GM10847 (cell line): ENCODE data around the gene SYT7.

Experiments used
- POLR2A ChIP-seq: IDR thresholded peaks from 2 replicates; pipeline ENCODE4 v1.6.1; 2011; ENCODE audit not compliant: insufficient read length; ENCODE audit errors: extremely low read depth

Gene SYT7

GRCh38 chr11:61497876-61498275 lies 83.0 kb downstream of the SYT7 start:
- TF ChIP-seq POLR2A = no peak

- TF ChIP-seq POLR2A = no peak
Measured at GRCh38 chr11:61497473-61497872, 83.4 kb downstream of the SYT7 start.

GRCh38 chr11:61496602-61497400 lies 84.1 kb downstream of the SYT7 start:
- TF ChIP-seq POLR2A = no peak

GRCh38 chr11:61495801-61496601 lies 84.9 kb downstream of the SYT7 start:
- TF ChIP-seq POLR2A = no peak

DNA sequence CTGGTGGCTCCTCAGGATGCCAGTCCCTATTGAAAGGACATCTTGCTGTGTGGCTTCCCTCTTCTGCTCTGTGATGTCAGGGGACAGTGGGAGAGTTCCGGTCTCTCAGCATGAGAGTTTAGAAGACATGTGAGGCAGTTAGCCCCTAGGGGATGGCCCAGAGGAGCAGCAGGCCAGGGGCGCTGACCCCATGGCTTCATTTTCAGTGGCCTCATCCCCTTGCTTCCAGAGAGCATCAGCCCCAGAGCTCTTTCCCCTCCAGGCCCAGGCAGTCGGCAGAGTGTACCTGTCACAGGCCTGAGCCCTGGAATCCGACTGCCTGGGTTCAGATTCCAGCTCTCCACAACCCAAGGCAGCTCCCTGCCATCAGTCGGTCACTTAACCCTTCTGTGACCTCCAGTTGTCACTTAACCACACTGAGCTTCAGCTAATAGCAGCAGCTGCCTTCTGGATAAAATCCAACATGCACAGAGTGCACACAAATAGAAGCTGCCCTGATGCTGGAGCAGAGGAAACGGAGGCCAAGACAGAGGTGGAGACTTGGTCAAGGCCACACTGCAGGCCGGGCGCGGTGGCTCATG lies 86.4 kb downstream of the SYT7 start:
- TF ChIP-seq POLR2A = no peak

GRCh38 chr11:61491736-61492395 lies 89.0 kb downstream of the SYT7 start:
- no peak for TF ChIP-seq POLR2A

DNA sequence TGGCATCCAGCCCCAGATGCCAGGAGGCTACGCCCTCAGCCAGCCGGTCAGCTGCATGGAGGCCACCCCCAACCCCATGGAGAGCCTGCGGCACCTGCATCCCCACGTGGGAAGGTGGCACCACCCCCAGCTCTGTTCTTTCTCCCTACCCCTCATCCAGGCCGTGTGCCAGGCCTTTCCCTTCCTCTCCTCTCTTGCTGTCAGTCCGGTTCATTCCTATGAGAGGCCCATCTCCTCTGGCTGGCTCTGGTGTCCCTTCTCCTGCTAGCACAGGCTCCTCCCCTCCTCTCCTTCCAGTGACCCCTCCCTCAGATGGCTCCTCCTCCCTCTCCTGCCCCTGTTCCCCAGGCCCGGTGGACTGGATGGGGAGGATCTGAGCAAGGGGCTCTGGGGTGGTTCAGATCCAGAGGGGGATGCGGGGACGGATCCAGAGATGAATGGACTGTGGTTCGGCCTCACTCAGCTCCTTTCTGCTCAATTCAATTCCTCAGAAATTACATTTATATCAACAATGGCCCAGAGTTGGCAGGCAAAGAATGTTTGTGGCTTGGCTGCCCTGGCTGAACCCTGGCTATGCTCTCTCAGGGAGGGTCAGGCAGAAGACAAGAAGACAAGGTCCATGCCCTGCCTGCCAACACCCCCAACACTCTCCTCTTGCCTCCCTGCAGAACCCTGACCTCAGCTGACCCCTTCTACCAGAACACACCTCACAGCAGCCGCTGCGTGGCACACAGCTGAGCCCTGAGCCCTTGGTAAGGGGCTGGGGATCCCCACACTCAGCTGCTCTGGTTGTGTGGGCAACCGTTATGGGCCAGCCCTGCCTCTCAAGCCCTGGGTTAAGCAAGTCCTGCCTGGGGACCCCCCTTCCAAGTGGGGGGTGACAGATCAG lies 90.8 kb downstream of the SYT7 start:
- no peak for TF ChIP-seq POLR2A

DNA sequence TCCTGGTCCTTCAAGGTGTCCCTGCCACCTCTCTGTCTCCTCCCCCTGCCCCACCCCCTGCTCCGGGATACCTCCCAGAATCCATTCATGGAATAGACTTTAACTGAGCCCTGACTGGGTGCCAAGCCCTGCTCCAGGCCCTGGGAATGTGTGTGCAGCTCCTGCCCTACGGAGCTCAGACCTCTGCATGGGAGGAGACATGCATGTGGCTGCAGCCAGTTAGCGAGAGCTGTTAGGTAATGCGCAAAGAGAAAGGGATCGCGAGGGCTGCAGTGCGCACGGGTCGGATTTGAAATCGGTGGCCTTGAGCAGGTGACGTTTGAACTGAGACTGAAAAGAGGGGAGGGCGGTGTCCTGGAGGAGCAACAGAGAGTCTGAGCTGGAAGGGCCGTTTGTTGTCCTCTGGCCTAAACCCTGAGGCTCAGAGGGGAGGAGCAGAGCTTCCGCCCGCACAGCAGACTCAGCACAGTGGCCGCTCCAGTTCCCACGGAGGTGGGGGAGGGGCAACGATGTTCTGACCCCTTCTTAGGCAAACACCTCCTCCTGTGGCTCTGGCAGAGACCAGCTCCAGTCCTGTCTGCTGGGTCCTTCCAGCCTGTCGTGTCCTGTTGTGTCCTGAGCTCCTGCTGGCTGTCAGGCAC lies 92.1 kb downstream of the SYT7 start:
- no peak for TF ChIP-seq POLR2A

- TF ChIP-seq POLR2A = no peak
Measured at GRCh38 chr11:61487342-61488025, 93.4 kb downstream of the SYT7 start.

DNA sequence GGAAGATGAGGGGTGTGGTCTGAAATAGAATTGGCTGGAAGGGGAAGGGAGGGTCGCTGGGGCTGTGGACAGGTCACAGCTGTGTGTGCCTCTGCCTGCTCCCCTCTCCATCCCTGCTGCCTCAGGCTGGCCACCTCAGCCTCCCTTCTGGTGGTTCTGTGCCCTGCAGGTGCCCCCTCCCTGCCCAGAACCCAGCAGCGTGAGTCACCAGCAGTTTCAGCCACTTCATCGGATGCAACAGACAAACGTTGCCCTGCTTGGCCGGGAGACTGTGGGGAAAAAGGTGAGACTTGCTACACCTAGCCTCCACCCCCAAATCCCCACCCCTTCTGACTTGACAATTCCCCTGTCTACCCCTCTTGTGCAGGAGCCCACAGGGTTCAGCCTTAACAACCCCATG lies 94.1 kb downstream of the SYT7 start:
- TF ChIP-seq POLR2A = no peak

DNA sequence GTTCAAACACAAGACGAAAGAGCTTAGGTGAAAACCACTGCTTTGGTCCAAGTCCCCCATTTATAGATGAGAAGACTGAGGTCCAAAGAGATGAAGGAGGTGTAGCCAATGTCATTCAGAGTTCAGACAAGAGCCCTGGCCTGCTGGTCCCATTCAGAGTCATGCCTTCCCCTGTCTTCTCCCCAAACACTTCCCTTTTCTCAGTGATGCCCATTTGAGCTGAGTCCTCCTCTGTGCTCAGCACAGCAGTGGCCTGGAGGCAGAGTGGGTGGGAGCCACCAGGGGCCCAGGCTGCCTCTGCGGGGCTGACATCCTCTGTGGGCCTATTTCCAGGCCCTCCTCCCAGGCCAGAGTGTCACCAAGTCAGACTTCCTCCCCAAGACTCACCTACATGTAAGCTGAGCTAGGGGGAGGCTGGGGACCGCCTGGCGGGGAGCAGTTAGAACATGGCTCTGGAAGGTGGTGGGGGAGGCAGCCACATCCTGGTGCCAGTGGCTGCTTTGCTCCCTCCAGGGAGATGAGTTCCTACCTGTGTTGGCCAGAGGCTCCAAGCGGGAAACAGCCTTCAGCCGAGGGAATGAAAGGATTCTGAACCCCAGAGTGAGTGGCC lies 94.8 kb downstream of the SYT7 start:
- no peak for TF ChIP-seq POLR2A

- TF ChIP-seq POLR2A = no peak
Measured at GRCh38 chr11:61485080-61485479, 95.8 kb downstream of the SYT7 start.

DNA sequence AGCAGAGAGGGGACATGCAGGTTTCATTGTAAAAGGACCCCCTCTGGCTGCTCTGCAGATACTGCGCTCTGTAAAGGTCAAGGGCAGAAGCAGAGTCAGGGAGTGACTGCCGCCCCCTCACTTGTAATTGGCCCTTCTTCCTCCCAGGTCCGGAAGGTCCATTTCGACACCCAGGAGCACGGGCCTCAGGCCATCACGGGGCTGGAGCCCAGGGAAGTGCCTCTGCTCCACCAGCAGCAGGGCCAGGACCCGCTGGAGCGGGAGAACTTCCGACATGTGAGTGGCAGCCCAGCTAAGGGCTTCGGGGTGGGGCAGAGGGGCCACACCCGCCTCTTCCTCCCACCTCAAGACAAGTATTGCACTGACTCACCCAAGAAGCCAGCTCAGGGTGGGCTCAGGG lies 96.3 kb downstream of the SYT7 start:
- TF ChIP-seq POLR2A = no peak
